HEK293T (cell line): ENCODE results near the gene DAZL.

Experiments used
- CTCF ChIA-PET: fragments of 350-600 bp; formaldehyde crosslinking; extraction: SDS; loops from one replicate; lab custom pipeline; 2021; ENCODE audit warnings: antibody characterized with exemption, inconsistent platforms; lab: Yijun Ruan, JAX
- POLR2A ChIA-PET: fragments of 350-600 bp; formaldehyde crosslinking; extraction: SDS; loops from one replicate; lab custom pipeline; 2020; ENCODE audit warnings: antibody characterized with exemption, inconsistent platforms; lab: Yijun Ruan, JAX
- DNase-seq: peaks from one replicate; pipeline ENCODE4 v3.0.0; 2012; ENCODE audit warnings: mixed read lengths; ENCODE audit errors: extremely low spot score
- ARNT ChIP-seq: fragments of 450-650 bp; IDR thresholded peaks from 2 replicates; pipeline ENCODE4 v1.6.1; 2017; ENCODE audit warnings: mild to moderate bottlenecking
- BHLHE40 ChIP-seq: fragments of 450-650 bp; IDR thresholded peaks from 2 replicates; pipeline ENCODE4 v1.6.1; 2016; ENCODE audit warnings: mild to moderate bottlenecking, moderate library complexity, borderline replicate concordance
- CTBP1 ChIP-seq: fragments of 450-650 bp; IDR thresholded peaks from 2 replicates; pipeline ENCODE4 v1.6.1; 2016; ENCODE audit warnings: borderline replicate concordance
- ELF4 ChIP-seq: fragments of 450-650 bp; IDR thresholded peaks from 2 replicates; pipeline ENCODE4 v1.6.1; 2017; ENCODE audit warnings: antibody characterized with exemption
- FOXA1 ChIP-seq: fragments of 450-650 bp; IDR thresholded peaks from 2 replicates; pipeline ENCODE4 v1.6.1; 2016; ENCODE audit warnings: mild to moderate bottlenecking
- FOXK2 ChIP-seq: fragments of 450-650 bp; IDR thresholded peaks from 2 replicates; pipeline ENCODE4 v1.6.1; 2016; ENCODE audit warnings: mild to moderate bottlenecking
- FOXM1 ChIP-seq: fragments of 450-650 bp; IDR thresholded peaks from 2 replicates; pipeline ENCODE4 v1.6.1; 2017; ENCODE audit warnings: mild to moderate bottlenecking, borderline replicate concordance
- HDGF ChIP-seq: fragments of 450-650 bp; IDR thresholded peaks from 2 replicates; pipeline ENCODE4 v1.6.1; 2017; ENCODE audit warnings: antibody characterized with exemption, borderline replicate concordance
- L3MBTL2 ChIP-seq: fragments of 450-650 bp; conservative IDR thresholded peaks from 2 replicates; pipeline ENCODE4 v1.6.1; 2016; ENCODE audit warnings: mild to moderate bottlenecking
- LEF1 ChIP-seq: fragments of 450-650 bp; IDR thresholded peaks from 2 replicates; pipeline ENCODE4 v1.6.1; 2017; ENCODE audit warnings: mild to moderate bottlenecking, borderline replicate concordance
- NFRKB ChIP-seq: fragments of 450-650 bp; IDR thresholded peaks from 2 replicates; pipeline ENCODE4 v1.6.1; 2016; ENCODE audit warnings: mild to moderate bottlenecking, moderate library complexity
- PKNOX1 ChIP-seq: fragments of 450-650 bp; IDR thresholded peaks from 2 replicates; pipeline ENCODE4 v1.6.1; 2016
- SP1 ChIP-seq: fragments of 450-650 bp; IDR thresholded peaks from 2 replicates; pipeline ENCODE4 v1.6.1; 2017
- SUZ12 ChIP-seq: fragments of 450-650 bp; IDR thresholded peaks from 2 replicates; pipeline ENCODE4 v1.6.1; 2016; ENCODE audit warnings: mild to moderate bottlenecking
- TARDBP ChIP-seq: fragments of 450-650 bp; IDR thresholded peaks from 2 replicates; pipeline ENCODE4 v1.6.1; 2016
- ZNF384 ChIP-seq: fragments of 450-650 bp; IDR thresholded peaks from 2 replicates; pipeline ENCODE4 v1.6.1; 2016

DAZL gene

DNA sequence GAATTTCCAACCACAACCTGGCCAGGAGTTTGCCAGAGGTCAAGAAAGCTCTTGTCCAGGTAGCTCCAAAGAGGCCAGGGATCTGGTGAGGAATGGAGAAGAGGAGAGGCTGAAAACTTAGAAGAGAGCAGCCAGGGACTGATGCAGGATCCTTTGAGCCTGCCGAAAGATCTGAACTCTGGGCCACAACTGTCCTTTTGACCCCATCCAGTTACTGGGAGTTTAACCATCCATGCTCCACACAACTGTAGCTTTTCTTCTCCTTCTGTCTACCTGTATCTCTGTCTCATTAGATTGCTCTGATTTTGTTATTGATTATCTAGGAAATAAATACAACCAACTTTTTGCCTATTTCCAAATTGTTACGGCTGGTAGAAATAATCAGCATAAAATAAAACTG lies 36.7 kb downstream of the DAZL start:
- ChIA-PET POLR2A (no interaction called here), CTCF (no interaction called here)
- no peak for TF ChIP-seq ZNF384
- TF ChIP-seq HDGF, result no peak
- no peak for TF ChIP-seq SP1
- no peak for TF ChIP-seq PKNOX1
- TF ChIP-seq ELF4, result no peak
- TF ChIP-seq L3MBTL2, result no peak
- no peak for TF ChIP-seq LEF1
- DNase-seq, result no peak

- CTCF ChIA-PET, result no interaction called here
- POLR2A ChIA-PET, result no interaction called here
- TF ChIP-seq ELF4 (no peak), NFRKB (no peak), SP1 (no peak), CTBP1 (no peak), FOXM1 (no peak), BHLHE40 (no peak), ZNF384 (no peak), FOXA1 (no peak), PKNOX1 (no peak), FOXK2 (no peak), TARDBP (no peak), LEF1 (no peak), HDGF (no peak), L3MBTL2 (no peak)
- DNase-seq, result no peak
These were observed 37.1 kb downstream of the DAZL start for GRCh38 chr3:16568115-16568514.

- no peak for DNase-seq
- CTCF ChIA-PET, result no interaction called here
- no peak for TF ChIP-seq ZNF384
- POLR2A ChIA-PET, result no interaction called here
These were observed 45.4 kb downstream of the DAZL start for GRCh38 chr3:16559653-16560365.

- TF ChIP-seq SUZ12 (no peak), LEF1 (no peak), ELF4 (no peak), FOXM1 (no peak), ARNT (no peak)
- CTCF ChIA-PET, result no interaction called here
- POLR2A ChIA-PET, result interaction anchor here (2.1 kb wide), 1 partner anchor 289 kb away, joined by 6 read pairs; the partner anchor contains the start of genes DPH3 and OXNAD1
- DNase-seq, result no peak
These were observed 51.1 kb downstream of the DAZL start for GRCh38 chr3:16554126-16554525.

DNA sequence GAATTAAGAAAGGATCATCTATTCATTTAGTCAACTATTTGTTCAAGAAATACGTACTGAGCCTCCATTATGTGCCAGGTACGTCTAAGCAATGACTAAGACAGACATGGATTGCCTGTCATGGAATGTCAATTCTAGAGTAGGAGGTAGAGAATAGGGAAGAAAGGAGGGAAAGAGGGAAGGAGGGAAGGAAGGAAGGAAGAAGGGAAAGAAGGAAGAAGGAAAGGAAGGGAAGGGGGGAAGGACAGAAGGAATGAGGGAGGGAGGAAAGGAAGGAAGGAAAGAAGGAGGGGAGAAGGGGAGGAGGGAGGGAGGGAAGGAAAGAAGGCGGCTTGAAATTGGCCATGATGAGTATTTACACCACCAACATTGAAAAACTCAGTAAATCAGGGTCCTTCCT lies 52.5 kb downstream of the DAZL start:
- CTCF ChIA-PET, result no interaction called here
- TF ChIP-seq FOXA1 (no peak), CTBP1 (no peak), PKNOX1 (no peak), SUZ12 (no peak), ZNF384 (no peak), HDGF (no peak), BHLHE40 (no peak), LEF1 (no peak), ARNT (no peak), FOXM1 (no peak)
- no peak for DNase-seq
- POLR2A ChIA-PET, result interaction anchor here (2.1 kb wide), 1 partner anchor 287 kb away, joined by 6 read pairs; the partner anchor contains the start of genes DPH3 and OXNAD1

- ChIA-PET POLR2A (no interaction called here), CTCF (interaction anchor here (1.7 to 2.8 kb wide), 3 partner anchors 261 to 287 kb away, joined by 4 to 11 read pairs (median 7); partner anchors contain the start of genes DPH3 and OXNAD1)
- TF ChIP-seq LEF1 (no peak), ARNT (no peak), ZNF384 (no peak), PKNOX1 (no peak), NFRKB (no peak), SP1 (no peak), SUZ12 (no peak), FOXM1 (no peak), ELF4 (no peak), FOXK2 (no peak), FOXA1 (no peak), BHLHE40 (no peak), CTBP1 (no peak), L3MBTL2 (no peak)
- DNase-seq, result no peak
These were observed 53.8 kb downstream of the DAZL start for GRCh38 chr3:16551342-16551976.
